SK-N-SH treated with all-trans-retinoic acid at 6 μM for 48 hours (cell line): Measurements from ENCODE around the gene CCDC3.

Experiments used
- ATAC-seq: fragments of 200-7000 bp; cut with Tn5 transposase; 3 replicates; pipeline ENCODE4 v1.9.1; 2020; ENCODE audit warnings: mild to moderate bottlenecking, moderate library complexity
- ARNTL ChIP-seq: fragments of 450-650 bp; formaldehyde crosslinking; IDR thresholded peaks from 2 replicates; pipeline ENCODE4 v1.5.0; 2020; ENCODE audit warnings: low read depth, mild to moderate bottlenecking, moderate library complexity, borderline replicate concordance
- BACH2 ChIP-seq: fragments of 250-450 bp; sonication (Bioruptor Pico); IDR thresholded peaks from 2 replicates; pipeline ENCODE4 v1.9.0; 2021; ENCODE audit warnings: mild to moderate bottlenecking, borderline replicate concordance
- CSDC2 ChIP-seq: fragments of 250-450 bp; sonication (Bioruptor Pico); IDR thresholded peaks from 2 replicates; pipeline ENCODE4 v1.5.0; 2020; ENCODE audit warnings: mild to moderate bottlenecking, moderate library complexity
- ESRRG ChIP-seq: fragments of 250-450 bp; sonication (Bioruptor Pico); IDR thresholded peaks from 2 replicates; pipeline ENCODE4 v1.6.1; 2021; ENCODE audit warnings: mild to moderate bottlenecking
- GLIS3 ChIP-seq: fragments of 250-450 bp; sonication (Bioruptor Pico); IDR thresholded peaks from 2 replicates; pipeline ENCODE4 v1.5.0; 2020; ENCODE audit warnings: mild to moderate bottlenecking, moderate library complexity
- ISL1 ChIP-seq: fragments of 250-450 bp; sonication (Bioruptor Pico); IDR thresholded peaks from 2 replicates; pipeline ENCODE4 v2.1.2; 2022; ENCODE audit warnings: mild to moderate bottlenecking, moderate library complexity
- OSR1 ChIP-seq: fragments of 250-450 bp; sonication (Bioruptor Pico); IDR thresholded peaks from 2 replicates; pipeline ENCODE4 v1.8.0; 2022; ENCODE audit warnings: moderate library complexity, mild to moderate bottlenecking, inconsistent platforms
- PPARA ChIP-seq: fragments of 250-450 bp; sonication (Bioruptor Pico); IDR thresholded peaks from 2 replicates; pipeline ENCODE4 v1.5.0; 2020; ENCODE audit warnings: mild to moderate bottlenecking, borderline replicate concordance
- RARB ChIP-seq: fragments of 250-450 bp; sonication (Bioruptor Pico); IDR thresholded peaks from 2 replicates; pipeline ENCODE4 v1.8.0; 2021; ENCODE audit warnings: mild to moderate bottlenecking, moderate library complexity
- SNAI2 ChIP-seq: fragments of 250-450 bp; sonication (Bioruptor Pico); IDR thresholded peaks from 2 replicates; pipeline ENCODE4 v1.5.0; 2020; ENCODE audit warnings: mild to moderate bottlenecking, moderate library complexity
- TCF4 ChIP-seq: fragments of 250-450 bp; sonication (Bioruptor Pico); IDR thresholded peaks from 2 replicates; pipeline ENCODE4 v1.8.0; 2021; ENCODE audit warnings: mild to moderate bottlenecking, moderate library complexity, borderline replicate concordance
- TOX ChIP-seq: fragments of 250-450 bp; sonication (Bioruptor Pico); IDR thresholded peaks from 2 replicates; pipeline ENCODE4 v1.8.0; 2021; ENCODE audit warnings: mild to moderate bottlenecking, moderate library complexity, borderline replicate concordance
- ZFP3 ChIP-seq: fragments of 250-450 bp; sonication (Bioruptor Pico); IDR thresholded peaks from 2 replicates; pipeline ENCODE4 v1.5.0; 2020; ENCODE audit warnings: mild to moderate bottlenecking, moderate library complexity
- ZFP30 ChIP-seq: fragments of 450-650 bp; formaldehyde crosslinking; IDR thresholded peaks from 2 replicates; pipeline ENCODE4 v1.5.0; 2022; ENCODE audit warnings: mild to moderate bottlenecking, moderate library complexity
- ZNF565 ChIP-seq: fragments of 450-650 bp; formaldehyde crosslinking; conservative IDR thresholded peaks from 2 replicates; pipeline ENCODE4 v1.5.0; 2020; ENCODE audit warnings: low read depth, mild to moderate bottlenecking, moderate library complexity
- ZNF70 ChIP-seq: fragments of 450-650 bp; formaldehyde crosslinking; IDR thresholded peaks from 2 replicates; pipeline ENCODE4 v1.5.0; 2020; ENCODE audit warnings: mild to moderate bottlenecking, moderate library complexity
- ZNF8 ChIP-seq: fragments of 450-650 bp; formaldehyde crosslinking; IDR thresholded peaks from 2 replicates; pipeline ENCODE4 v1.5.0; 2020; ENCODE audit warnings: mild to moderate bottlenecking, moderate library complexity
- TF ChIP-seq, protein P1 (sequence below): fragments of 250-450 bp; sonication (Bioruptor Pico); IDR thresholded peaks from 2 replicates; pipeline ENCODE4 v1.8.0; 2020; ENCODE audit warnings: mild to moderate bottlenecking, moderate library complexity, borderline replicate concordance
- TF ChIP-seq, protein P2 (sequence below): fragments of 250-450 bp; sonication (Bioruptor Pico); IDR thresholded peaks from 2 replicates; pipeline ENCODE4 v1.8.0; 2021; ENCODE audit warnings: low read depth, mild to moderate bottlenecking, moderate library complexity, borderline replicate concordance
- TF ChIP-seq, protein P3 (sequence below): fragments of 250-450 bp; sonication (Bioruptor Pico); IDR thresholded peaks from 2 replicates; pipeline ENCODE4 v1.5.1; 2021; ENCODE audit warnings: mild to moderate bottlenecking, moderate library complexity
- TF ChIP-seq, protein P4 (sequence below): fragments of 250-450 bp; sonication (Bioruptor Pico); IDR thresholded peaks from 2 replicates; pipeline ENCODE4 v1.5.0; 2020; ENCODE audit warnings: mild to moderate bottlenecking, moderate library complexity

Gene CCDC3

DNA sequence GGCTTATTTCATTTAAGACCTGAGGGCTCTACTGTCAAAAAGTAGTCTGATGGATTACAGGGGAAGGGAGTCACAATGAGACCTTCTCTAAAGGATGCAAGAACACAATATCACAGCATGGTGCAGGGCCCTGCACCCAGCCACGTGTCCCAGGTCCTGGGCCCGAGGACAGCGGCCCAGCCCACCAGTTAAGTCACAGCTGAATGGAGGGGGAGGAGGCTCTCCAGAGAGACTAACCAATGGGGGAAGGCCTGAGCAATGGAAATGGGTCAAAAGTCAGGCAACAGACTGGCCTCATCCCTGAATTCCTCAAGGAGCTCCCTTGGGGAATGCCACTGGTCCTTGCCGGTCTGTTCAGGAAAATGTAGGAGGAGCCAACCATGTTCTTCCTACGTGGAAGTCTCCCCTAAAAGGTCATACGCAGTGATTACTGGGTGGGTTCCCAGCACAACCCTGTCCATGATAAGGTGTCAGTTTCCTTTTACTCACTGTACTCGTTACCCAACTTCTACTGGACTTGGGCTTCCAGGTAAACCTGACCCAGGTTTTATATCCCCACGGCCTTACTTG, 28.3 kb downstream of the CCDC3 start (continued):
- TF ChIP-seq, protein P1, sequence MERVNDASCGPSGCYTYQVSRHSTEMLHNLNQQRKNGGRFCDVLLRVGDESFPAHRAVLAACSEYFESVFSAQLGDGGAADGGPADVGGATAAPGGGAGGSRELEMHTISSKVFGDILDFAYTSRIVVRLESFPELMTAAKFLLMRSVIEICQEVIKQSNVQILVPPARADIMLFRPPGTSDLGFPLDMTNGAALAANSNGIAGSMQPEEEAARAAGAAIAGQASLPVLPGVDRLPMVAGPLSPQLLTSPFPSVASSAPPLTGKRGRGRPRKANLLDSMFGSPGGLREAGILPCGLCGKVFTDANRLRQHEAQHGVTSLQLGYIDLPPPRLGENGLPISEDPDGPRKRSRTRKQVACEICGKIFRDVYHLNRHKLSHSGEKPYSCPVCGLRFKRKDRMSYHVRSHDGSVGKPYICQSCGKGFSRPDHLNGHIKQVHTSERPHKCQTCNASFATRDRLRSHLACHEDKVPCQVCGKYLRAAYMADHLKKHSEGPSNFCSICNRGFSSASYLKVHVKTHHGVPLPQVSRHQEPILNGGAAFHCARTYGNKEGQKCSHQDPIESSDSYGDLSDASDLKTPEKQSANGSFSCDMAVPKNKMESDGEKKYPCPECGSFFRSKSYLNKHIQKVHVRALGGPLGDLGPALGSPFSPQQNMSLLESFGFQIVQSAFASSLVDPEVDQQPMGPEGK (CRISPR knock-in tag) = no peak
- TF ChIP-seq TCF4 (CRISPR knock-in tag) = no peak
- no peak for TF ChIP-seq SNAI2 (CRISPR knock-in tag)
- TF ChIP-seq RARB (CRISPR knock-in tag) = no peak
- no peak for TF ChIP-seq ZFP3 (CRISPR knock-in tag)

DNA sequence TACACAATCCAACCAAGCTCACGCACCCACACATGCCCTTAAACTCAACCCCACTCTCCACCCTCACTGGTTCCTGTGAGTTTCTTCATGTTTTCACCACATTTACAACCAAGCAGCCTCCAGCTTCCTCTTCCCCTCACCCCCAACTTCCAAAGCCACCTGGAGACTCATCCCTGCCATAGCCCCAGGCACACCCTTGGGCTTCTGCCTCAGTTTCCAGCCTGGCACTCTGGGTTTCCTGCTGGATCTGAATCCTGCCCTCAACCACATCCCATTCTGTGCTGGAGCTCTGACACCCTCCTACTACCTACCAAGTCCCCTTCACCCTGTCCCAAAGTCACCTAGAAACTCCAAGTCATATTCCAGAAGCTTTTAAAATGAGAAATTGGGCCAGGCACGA, 29.4 kb downstream of the CCDC3 start:
- ATAC-seq = no peak

DNA sequence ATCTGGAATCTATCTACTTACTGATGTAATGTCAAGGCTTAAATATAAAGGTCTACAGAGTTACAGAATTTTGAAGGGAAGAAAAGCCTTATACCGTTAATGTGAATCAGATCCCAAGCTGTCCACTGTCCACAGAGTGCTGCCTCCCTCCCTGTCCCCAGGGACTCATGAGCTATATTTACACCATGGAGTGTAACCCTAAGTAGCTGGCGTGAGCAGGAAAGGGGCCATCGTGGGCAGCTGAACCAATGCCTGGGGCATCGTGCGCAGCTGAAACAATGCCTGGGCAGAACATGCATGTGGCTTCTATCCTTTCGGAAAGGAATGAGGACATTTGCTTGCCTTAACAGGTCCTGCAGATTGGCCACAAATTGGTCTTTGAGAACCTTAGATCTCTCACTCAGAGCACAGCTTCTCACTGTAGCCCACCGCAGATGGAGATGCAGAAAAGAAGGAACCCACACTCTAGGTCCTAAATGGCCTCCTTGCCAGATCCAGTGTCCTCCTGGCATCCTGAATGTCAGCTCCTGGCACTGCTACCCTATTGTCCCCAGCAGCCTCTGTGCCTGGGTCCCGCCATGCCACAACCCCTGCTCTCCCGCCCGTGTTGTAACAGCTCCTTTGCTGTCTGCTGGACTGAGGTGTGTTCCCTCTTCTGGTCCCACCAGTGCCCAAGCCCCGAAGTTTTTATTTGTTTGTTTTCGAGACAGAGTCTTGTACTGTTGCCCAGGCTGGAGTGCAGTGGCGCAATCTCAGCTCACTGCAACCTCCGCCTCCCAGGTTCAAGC, 30.3 kb downstream of the CCDC3 start:
- TF ChIP-seq TCF4 (CRISPR knock-in tag) (no peak), ZNF70 (CRISPR knock-in tag) (no peak), PPARA (no peak), ISL1 (CRISPR knock-in tag) (no peak), ARNTL (CRISPR knock-in tag) (no peak), ZFP30 (no peak), ESRRG (CRISPR knock-in tag) (no peak), OSR1 (CRISPR knock-in tag) (no peak), TOX (CRISPR knock-in tag) (no peak)
- TF ChIP-seq, protein P1 (CRISPR knock-in tag) = no peak
- ATAC-seq = no peak

More for the DNA sequence above, 29.4 kb downstream of the CCDC3 start:
- TF ChIP-seq TOX (CRISPR knock-in tag) = no peak
- no peak for TF ChIP-seq GLIS3 (CRISPR knock-in tag)
- TF ChIP-seq SNAI2 (CRISPR knock-in tag) = no peak
- TF ChIP-seq, protein P2, sequence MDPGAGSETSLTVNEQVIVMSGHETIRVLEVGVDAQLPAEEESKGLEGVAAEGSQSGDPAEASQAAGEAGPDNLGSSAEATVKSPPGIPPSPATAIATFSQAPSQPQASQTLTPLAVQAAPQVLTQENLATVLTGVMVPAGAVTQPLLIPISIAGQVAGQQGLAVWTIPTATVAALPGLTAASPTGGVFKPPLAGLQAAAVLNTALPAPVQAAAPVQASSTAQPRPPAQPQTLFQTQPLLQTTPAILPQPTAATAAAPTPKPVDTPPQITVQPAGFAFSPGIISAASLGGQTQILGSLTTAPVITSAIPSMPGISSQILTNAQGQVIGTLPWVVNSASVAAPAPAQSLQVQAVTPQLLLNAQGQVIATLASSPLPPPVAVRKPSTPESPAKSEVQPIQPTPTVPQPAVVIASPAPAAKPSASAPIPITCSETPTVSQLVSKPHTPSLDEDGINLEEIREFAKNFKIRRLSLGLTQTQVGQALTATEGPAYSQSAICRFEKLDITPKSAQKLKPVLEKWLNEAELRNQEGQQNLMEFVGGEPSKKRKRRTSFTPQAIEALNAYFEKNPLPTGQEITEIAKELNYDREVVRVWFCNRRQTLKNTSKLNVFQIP (CRISPR knock-in tag) = no peak
- TF ChIP-seq, protein P3, sequence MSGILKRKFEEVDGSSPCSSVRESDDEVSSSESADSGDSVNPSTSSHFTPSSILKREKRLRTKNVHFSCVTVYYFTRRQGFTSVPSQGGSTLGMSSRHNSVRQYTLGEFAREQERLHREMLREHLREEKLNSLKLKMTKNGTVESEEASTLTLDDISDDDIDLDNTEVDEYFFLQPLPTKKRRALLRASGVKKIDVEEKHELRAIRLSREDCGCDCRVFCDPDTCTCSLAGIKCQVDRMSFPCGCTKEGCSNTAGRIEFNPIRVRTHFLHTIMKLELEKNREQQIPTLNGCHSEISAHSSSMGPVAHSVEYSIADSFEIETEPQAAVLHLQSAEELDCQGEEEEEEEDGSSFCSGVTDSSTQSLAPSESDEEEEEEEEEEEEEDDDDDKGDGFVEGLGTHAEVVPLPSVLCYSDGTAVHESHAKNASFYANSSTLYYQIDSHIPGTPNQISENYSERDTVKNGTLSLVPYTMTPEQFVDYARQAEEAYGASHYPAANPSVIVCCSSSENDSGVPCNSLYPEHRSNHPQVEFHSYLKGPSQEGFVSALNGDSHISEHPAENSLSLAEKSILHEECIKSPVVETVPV (CRISPR knock-in tag) = no peak
- no peak for TF ChIP-seq ZNF565 (CRISPR knock-in tag)
- TF ChIP-seq ZNF8 (CRISPR knock-in tag) = no peak

DNA sequence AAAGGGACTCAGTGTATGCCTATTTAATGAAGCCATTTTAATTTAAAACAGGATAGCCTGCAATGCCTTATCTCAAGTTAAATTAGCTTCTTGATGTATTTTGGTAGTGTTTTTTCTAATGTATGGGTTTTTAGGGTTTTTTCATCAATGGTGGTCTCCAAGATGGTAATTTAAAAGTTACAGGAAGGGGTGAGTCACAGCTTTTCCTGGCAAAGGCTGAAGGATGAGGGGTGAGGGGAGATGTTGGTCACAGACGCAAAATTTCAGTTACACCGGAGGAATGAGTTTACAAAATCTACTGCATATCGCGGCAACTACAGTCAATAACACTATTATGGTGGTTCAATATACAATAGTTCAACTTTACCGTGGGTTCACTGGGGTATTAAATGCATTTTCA, 31.6 kb downstream of the CCDC3 start:
- no peak for ATAC-seq
- TF ChIP-seq ISL1 (CRISPR knock-in tag) (no peak), OSR1 (CRISPR knock-in tag) (no peak), SNAI2 (CRISPR knock-in tag) (no peak), RARB (CRISPR knock-in tag) (no peak), CSDC2 (CRISPR knock-in tag) (no peak), ZNF565 (CRISPR knock-in tag) (no peak), GLIS3 (CRISPR knock-in tag) (no peak), BACH2 (CRISPR knock-in tag) (no peak), ZFP3 (CRISPR knock-in tag) (no peak), ZNF70 (CRISPR knock-in tag) (no peak)
- TF ChIP-seq, protein P4, sequence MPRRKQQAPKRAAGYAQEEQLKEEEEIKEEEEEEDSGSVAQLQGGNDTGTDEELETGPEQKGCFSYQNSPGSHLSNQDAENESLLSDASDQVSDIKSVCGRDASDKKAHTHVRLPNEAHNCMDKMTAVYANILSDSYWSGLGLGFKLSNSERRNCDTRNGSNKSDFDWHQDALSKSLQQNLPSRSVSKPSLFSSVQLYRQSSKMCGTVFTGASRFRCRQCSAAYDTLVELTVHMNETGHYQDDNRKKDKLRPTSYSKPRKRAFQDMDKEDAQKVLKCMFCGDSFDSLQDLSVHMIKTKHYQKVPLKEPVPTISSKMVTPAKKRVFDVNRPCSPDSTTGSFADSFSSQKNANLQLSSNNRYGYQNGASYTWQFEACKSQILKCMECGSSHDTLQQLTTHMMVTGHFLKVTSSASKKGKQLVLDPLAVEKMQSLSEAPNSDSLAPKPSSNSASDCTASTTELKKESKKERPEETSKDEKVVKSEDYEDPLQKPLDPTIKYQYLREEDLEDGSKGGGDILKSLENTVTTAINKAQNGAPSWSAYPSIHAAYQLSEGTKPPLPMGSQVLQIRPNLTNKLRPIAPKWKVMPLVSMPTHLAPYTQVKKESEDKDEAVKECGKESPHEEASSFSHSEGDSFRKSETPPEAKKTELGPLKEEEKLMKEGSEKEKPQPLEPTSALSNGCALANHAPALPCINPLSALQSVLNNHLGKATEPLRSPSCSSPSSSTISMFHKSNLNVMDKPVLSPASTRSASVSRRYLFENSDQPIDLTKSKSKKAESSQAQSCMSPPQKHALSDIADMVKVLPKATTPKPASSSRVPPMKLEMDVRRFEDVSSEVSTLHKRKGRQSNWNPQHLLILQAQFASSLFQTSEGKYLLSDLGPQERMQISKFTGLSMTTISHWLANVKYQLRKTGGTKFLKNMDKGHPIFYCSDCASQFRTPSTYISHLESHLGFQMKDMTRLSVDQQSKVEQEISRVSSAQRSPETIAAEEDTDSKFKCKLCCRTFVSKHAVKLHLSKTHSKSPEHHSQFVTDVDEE (CRISPR knock-in tag) = no peak
- TF ChIP-seq, protein P3 (CRISPR knock-in tag) = no peak
- TF ChIP-seq, protein P2 (CRISPR knock-in tag) = no peak
